ENCODE data around the gene G3BP2. TPM values are rescaled to one million over a fixed set of nuclear protein-coding genes. Genes with fewer than 3 reads are reported as not detected.

G3BP2 gene
- total and polyA plus RNA-seq, 9 of the 15 experiments (the other 6 are each of a cell fraction or from before 2014, with no cell fraction given), result 25.2 to 222 (median 130) TPM

DNA sequence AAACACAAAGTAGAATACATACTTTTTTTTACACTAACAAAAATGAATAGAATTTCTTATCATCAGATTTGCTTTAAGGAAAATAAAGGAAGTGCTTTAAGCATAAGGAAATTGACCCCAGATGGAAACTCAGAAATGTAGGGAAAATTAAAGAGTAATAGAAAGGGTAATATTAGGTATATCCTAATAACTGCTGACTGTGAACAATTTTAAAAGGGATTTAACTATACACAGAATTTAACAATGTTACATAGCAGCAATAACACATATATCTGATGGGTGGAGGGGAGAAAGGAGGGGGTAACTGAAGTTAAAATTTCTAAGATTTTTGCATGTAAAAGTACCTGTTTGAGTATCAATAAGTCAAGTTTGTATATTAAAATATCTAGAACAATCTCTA is 51.5 kb downstream of the G3BP2 start (continued):
- TF ChIP-seq SNRNP70 (optimal IDR thresholded peaks at IDR 0.05; ENCODE audit: low read depth, low read length) (no peak), ZFP36 (IDR thresholded peaks at IDR 0.05; ENCODE audit: low read depth, low read length, partially characterized antibody) (no peak), HNRNPK (IDR thresholded peaks at IDR 0.05; ENCODE audit: low read depth, low read length, poor library complexity, severe bottlenecking) (no peak), SOX6 (IDR thresholded peaks at IDR 0.05) (no peak), SPI1 (IDR thresholded peaks at IDR 0.05; ENCODE audit: borderline replicate concordance, low read depth, low read length) (no peak), PHB (CRISPR knock-in tag; IDR thresholded peaks at IDR 0.05) (no peak)
- TF ChIP-seq, protein P1, sequence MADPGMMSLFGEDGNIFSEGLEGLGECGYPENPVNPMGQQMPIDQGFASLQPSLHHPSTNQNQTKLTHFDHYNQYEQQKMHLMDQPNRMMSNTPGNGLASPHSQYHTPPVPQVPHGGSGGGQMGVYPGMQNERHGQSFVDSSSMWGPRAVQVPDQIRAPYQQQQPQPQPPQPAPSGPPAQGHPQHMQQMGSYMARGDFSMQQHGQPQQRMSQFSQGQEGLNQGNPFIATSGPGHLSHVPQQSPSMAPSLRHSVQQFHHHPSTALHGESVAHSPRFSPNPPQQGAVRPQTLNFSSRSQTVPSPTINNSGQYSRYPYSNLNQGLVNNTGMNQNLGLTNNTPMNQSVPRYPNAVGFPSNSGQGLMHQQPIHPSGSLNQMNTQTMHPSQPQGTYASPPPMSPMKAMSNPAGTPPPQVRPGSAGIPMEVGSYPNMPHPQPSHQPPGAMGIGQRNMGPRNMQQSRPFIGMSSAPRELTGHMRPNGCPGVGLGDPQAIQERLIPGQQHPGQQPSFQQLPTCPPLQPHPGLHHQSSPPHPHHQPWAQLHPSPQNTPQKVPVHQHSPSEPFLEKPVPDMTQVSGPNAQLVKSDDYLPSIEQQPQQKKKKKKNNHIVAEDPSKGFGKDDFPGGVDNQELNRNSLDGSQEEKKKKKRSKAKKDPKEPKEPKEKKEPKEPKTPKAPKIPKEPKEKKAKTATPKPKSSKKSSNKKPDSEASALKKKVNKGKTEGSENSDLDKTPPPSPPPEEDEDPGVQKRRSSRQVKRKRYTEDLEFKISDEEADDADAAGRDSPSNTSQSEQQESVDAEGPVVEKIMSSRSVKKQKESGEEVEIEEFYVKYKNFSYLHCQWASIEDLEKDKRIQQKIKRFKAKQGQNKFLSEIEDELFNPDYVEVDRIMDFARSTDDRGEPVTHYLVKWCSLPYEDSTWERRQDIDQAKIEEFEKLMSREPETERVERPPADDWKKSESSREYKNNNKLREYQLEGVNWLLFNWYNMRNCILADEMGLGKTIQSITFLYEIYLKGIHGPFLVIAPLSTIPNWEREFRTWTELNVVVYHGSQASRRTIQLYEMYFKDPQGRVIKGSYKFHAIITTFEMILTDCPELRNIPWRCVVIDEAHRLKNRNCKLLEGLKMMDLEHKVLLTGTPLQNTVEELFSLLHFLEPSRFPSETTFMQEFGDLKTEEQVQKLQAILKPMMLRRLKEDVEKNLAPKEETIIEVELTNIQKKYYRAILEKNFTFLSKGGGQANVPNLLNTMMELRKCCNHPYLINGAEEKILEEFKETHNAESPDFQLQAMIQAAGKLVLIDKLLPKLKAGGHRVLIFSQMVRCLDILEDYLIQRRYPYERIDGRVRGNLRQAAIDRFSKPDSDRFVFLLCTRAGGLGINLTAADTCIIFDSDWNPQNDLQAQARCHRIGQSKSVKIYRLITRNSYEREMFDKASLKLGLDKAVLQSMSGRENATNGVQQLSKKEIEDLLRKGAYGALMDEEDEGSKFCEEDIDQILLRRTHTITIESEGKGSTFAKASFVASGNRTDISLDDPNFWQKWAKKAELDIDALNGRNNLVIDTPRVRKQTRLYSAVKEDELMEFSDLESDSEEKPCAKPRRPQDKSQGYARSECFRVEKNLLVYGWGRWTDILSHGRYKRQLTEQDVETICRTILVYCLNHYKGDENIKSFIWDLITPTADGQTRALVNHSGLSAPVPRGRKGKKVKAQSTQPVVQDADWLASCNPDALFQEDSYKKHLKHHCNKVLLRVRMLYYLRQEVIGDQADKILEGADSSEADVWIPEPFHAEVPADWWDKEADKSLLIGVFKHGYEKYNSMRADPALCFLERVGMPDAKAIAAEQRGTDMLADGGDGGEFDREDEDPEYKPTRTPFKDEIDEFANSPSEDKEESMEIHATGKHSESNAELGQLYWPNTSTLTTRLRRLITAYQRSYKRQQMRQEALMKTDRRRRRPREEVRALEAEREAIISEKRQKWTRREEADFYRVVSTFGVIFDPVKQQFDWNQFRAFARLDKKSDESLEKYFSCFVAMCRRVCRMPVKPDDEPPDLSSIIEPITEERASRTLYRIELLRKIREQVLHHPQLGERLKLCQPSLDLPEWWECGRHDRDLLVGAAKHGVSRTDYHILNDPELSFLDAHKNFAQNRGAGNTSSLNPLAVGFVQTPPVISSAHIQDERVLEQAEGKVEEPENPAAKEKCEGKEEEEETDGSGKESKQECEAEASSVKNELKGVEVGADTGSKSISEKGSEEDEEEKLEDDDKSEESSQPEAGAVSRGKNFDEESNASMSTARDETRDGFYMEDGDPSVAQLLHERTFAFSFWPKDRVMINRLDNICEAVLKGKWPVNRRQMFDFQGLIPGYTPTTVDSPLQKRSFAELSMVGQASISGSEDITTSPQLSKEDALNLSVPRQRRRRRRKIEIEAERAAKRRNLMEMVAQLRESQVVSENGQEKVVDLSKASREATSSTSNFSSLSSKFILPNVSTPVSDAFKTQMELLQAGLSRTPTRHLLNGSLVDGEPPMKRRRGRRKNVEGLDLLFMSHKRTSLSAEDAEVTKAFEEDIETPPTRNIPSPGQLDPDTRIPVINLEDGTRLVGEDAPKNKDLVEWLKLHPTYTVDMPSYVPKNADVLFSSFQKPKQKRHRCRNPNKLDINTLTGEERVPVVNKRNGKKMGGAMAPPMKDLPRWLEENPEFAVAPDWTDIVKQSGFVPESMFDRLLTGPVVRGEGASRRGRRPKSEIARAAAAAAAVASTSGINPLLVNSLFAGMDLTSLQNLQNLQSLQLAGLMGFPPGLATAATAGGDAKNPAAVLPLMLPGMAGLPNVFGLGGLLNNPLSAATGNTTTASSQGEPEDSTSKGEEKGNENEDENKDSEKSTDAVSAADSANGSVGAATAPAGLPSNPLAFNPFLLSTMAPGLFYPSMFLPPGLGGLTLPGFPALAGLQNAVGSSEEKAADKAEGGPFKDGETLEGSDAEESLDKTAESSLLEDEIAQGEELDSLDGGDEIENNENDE (IDR thresholded peaks at IDR 0.05; ENCODE audit: low read depth, low read length), result no peak
- TF ChIP-seq, protein P2, sequence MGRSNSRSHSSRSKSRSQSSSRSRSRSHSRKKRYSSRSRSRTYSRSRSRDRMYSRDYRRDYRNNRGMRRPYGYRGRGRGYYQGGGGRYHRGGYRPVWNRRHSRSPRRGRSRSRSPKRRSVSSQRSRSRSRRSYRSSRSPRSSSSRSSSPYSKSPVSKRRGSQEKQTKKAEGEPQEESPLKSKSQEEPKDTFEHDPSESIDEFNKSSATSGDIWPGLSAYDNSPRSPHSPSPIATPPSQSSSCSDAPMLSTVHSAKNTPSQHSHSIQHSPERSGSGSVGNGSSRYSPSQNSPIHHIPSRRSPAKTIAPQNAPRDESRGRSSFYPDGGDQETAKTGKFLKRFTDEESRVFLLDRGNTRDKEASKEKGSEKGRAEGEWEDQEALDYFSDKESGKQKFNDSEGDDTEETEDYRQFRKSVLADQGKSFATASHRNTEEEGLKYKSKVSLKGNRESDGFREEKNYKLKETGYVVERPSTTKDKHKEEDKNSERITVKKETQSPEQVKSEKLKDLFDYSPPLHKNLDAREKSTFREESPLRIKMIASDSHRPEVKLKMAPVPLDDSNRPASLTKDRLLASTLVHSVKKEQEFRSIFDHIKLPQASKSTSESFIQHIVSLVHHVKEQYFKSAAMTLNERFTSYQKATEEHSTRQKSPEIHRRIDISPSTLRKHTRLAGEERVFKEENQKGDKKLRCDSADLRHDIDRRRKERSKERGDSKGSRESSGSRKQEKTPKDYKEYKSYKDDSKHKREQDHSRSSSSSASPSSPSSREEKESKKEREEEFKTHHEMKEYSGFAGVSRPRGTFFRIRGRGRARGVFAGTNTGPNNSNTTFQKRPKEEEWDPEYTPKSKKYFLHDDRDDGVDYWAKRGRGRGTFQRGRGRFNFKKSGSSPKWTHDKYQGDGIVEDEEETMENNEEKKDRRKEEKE (IDR thresholded peaks at IDR 0.05; ENCODE audit: borderline replicate concordance in 1 of 2, control insufficient read depth in 1 of 2, low read depth in 2 of 2, low read length in 1 of 2), result no peak
- TF ChIP-seq, protein P3, sequence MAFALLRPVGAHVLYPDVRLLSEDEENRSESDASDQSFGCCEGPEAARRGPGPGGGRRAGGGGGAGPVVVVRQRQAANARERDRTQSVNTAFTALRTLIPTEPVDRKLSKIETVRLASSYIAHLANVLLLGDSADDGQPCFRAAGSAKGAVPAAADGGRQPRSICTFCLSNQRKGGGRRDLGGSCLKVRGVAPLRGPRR (CRISPR knock-in tag; IDR thresholded peaks at IDR 0.05), result no peak

Data from K562 (cell line).